Sciatic nerve (tissue), 2 donors: Measurements from ENCODE around the gene HAPLN1. TPM values are rescaled to one million over a fixed set of nuclear protein-coding genes. Genes with fewer than 3 reads are reported as not detected.
A peak's percentile ranks its signal among the peaks of the same experiment; 100 is the strongest.

ENCODE experiments used
- ATAC-seq: fragments of 200-7000 bp; cut with Tn5 transposase; one replicate; pipeline ENCODE4 v1.9.1; 2020; ENCODE audit warnings: mild to moderate bottlenecking, moderate library complexity
- DNase-seq: peaks from one replicate; pipeline ENCODE4 v3.0.0-alpha.2; 2020; ENCODE audit warnings: low spot score
- intact Hi-C: fragments of 100-400 bp; cut with DNase I; formaldehyde crosslinking; loops from one replicate; pipeline ENCODE4 v1.14.2; 2022
- total RNA-seq: library from RNA; stranded (reverse); fragmentation: NEBNext Ultra II Directional; extraction: Animal tissue kit (Norgen Biotek cat#: 25700); gene quantifications from one replicate; pipeline ENCODE4 v1.2.1, GENCODE V29; 2021
- donor health status: DM: no; HTN: no; CAD: no.
- donor health status: DM: no; HTN: no; CAD: no.

Gene HAPLN1
- total RNA-seq, 1 donor from 2014 or later: not detected

DNA sequence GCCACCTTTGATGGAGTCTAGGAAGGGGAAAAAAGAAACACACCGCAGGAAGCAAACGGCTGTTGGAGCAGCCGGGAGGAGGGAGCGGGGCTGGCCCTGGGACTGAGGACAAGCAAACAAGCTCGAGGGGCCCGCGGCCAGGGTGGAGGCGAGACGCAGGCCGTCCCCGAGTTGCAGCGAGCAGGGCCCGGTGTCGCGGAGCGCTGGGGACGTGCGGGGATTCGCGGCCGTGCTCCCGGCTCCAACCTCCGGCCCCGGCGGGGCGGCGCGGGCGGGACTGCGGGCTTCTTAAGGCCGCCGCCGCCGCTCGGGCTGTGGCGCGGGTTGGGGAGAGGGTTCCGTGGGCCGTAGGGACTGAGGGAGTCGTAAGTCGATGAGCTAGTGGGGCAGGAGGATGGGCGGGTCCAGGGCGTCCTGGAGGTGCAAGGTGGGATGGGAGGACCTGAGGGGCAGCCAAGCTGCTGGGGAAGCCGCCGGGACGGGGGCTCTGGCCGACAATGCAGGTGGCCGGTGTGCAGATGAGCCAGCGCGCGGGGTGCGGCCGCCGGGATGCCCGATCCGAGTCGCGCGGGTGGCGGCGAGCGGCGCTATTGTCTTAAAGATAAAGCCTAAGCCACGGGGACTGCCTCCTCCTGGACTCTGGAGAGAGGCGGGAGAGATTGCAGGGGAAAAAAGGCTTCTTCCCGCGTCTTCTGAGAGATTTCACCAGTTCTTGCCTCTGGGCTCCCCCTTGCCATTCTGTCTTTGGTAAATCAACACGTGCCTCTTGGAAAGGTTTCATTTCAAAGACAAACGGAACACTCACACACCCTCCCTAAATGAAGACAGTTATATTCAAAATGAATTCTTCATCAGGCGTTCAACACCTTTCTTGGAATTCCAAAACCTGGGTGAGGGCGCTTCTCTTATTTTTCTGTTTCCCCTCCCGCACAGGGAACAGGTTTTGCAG, 1.6 kb upstream of the HAPLN1 start:
- DNase-seq (peak; percentile 82), ATAC-seq (peak; percentile 86)
- intact Hi-C loops: no loop called here

DNA sequence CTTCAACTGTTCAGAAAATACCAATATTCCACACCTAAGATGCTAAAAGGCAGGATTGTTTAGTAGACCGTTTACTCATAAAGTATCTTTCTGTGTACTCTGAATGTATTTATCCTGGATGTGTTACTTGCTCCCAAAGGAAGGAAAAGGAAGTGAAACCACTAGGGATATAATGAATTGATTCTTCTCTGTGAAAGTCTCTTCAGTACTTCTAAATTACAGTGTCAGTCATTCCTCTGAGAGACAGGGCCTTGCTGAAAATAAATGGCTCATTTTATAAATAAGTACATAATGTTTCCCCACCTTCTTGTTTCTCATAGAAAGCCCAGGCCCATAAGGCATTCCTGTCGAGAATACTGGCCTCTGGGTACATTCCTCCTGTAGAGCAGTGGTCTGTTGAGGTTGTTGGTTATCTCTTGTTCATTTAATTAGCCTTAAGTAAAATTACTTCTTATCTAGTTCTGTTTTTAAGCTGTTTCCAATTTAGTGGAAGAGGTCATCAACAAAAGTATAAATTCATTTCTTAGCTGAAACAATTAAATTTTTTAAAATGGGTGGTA, 1.6 kb downstream of the HAPLN1 start:
- intact Hi-C loops: no loop called here
- no peak for DNase-seq
- ATAC-seq: no peak

DNA sequence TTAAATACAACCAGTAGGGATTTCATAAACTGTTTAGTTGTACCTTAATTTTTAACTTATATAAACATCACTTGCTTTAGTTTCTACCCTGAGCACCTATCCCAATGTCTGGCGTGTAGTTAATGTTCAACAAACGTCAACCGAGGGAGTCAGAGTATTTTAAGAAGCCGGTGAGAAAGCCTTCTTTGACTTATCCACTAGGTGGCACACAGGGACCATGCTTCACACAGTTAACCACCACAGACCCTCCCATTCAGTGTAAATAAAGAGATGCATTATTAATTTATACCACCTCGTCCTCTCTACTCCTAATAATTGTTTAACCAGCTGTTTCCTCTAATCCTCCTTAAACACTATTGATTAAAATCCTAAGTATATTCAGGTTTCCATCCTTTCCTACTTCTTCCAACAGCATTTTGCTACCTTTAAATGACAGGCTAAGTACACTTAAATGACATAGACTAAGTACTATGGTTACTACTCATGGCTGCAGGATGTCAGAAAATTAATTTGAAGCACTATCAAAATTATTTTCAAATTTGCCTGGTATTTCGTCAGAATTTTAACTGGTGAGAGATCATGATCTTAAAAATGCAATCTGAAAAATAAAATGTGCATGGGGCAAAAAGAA, 2.3 kb downstream of the HAPLN1 start:
- intact Hi-C loops: no loop called here
- DNase-seq (no peak), ATAC-seq (peak; percentile 68)

DNA sequence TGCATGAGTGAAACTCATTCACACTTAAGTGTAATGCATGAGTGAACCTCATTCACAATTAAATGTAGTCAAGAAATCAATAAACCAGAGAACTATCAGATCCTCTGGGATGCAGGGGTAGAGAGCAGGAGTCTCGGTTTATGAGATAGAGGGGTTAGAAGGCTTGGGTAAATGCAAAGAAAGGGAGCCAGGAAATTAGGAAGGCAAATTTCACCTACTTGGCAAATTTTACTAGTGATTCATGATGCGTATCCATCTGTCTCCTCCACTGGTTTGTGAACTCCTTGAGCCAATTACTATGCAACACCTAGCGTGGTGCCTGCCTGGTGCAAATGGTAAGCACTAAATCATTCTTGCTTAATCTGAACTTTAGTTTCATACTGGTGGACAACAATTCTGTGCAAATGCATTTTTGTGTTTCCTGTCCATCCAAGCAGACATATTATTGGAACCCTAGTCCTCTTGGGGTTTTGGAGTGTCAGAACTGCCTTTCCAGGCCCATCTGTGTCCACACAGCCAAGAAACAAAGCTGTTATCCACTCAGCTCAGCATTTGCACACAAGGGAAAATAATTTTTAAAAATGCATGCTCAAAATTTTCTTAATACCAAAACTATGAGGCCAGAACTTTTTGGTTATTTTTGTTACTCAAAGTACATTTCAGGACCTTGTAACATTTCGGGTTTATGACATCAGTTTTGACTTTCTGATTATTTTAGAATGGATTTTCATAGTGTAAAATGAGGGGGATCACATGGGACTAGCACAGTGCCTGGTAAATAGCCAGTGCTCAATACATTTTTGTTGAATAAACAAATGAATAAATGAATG, 5.2 kb downstream of the HAPLN1 start:
- intact Hi-C loops: no loop called here
- no peak for DNase-seq
- no peak for ATAC-seq

- no peak for DNase-seq
- intact Hi-C loops: no loop called here
These were observed 5.8 kb downstream of the HAPLN1 start for GRCh38 chr5:83714810-83715209.

DNA sequence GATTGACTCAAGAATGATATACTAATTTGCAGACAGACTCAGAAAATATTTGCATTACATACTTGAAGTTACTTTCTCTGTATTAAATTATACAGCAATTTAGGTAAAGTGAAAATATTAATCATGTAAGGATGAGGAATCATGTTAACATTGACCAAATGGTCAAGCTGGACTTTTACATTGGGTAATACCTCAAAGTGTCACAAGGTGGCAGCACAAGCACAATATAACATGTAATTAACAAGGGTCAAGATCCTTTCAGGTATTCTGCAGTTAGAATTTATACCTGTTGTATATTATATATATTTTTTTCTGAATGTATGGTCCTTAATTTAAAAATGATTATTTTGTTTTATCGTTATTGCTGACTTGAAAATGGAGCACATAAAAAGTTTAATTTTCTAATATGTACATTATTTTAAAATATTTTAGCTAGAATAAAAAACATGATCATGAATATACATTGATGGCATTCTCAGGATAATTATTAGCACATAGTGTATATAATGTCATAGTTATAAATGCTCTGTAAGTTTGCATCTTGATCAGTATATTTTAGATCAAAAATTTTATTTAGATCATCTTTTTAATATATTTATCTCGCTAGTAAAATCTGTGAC, 8.6 kb downstream of the HAPLN1 start:
- ATAC-seq (no peak), DNase-seq (no peak)
- intact Hi-C loops: no loop called here

More at GRCh38 chr5:83714810-83715209, 5.8 kb downstream of the HAPLN1 start:
- ATAC-seq: no peak

- intact Hi-C loops: no loop called here
- DNase-seq: no peak
- ATAC-seq: no peak
These were observed 10.7 kb downstream of the HAPLN1 start for GRCh38 chr5:83709973-83710372.

DNA sequence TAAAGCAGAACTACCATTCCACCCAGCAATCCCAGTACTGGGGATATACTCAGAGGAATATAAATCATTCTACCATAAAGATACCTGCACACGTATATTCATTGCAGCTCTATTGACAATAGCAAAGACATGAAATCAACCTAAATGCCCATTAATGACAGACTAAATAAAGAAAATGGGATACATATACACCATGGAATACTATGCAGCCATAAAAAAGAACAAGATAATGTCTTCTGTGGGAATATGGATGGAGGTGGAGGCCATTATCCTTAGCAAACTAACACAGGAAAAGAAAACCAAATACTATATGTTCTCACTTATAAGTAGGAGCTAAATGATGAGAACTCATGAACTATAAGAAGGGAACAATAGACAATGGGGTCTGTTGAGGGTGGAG, 12.5 kb downstream of the HAPLN1 start:
- intact Hi-C loops: no loop called here
- ATAC-seq: no peak
- no peak for DNase-seq

DNA sequence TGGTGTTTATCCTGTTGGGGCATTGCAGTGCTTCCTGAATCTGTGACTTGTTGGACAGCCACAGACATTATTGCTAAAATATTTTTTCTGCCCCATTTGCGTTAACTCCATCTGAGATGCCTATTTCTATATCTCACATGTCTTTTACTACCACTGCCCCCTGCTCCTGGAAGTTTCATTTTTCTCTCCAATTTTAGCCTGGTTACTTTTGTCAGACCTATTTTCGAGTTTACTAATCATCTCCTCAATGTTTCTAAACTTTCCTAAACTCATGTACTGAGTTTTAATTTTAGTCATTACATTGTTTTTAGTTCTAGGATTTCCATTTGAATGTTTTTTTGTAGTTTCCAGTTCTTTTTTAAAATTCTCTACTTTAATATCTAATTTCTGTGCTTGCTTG, 17.6 kb downstream of the HAPLN1 start:
- intact Hi-C loops: no loop called here
- ATAC-seq (no peak), DNase-seq (no peak)

GRCh38 chr5:83701886-83702285, 18.8 kb downstream of the HAPLN1 start:
- DNase-seq (no peak), ATAC-seq (no peak)
- intact Hi-C loops: no loop called here

- DNase-seq (no peak), ATAC-seq (no peak)
- intact Hi-C loops: no loop called here
These were observed 30.8 kb downstream of the HAPLN1 start for GRCh38 chr5:83689881-83690280.

- intact Hi-C loops: no loop called here
- DNase-seq (no peak), ATAC-seq (no peak)
These were observed 32.4 kb downstream of the HAPLN1 start for GRCh38 chr5:83688281-83688680.

DNA sequence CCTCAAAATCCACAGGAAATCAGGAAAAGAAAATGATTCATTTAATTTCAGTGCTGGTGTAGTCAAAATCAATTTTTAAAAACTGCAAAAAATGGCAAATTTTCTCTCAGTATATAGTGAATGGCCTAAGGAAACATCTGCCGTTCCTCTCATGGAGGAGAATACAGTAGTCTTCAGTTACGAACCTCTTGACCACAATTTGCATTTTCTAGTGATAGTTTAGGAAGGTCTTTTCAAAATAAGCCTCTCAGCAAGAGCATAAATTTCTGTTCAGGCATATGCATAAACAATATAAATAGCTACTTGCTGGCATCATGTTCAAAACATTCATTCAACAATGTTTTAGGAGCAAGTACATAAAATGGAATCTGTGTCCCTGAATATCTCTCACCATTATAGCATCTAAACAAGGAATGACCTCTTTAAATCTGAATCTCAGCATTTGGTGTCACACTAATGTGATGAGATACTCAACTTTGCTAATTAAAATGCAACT, 33.5 kb downstream of the HAPLN1 start:
- intact Hi-C loops: no loop called here
- ATAC-seq (no peak), DNase-seq (no peak)

GRCh38 chr5:83686251-83686650, 34.4 kb downstream of the HAPLN1 start:
- intact Hi-C loops: no loop called here

GRCh38 chr5:83683836-83684235, 36.8 kb downstream of the HAPLN1 start:
- DNase-seq: no peak
- intact Hi-C loops: no loop called here
- no peak for ATAC-seq

More at GRCh38 chr5:83686251-83686650, 34.4 kb downstream of the HAPLN1 start:
- no peak for ATAC-seq
- no peak for DNase-seq

GRCh38 chr5:83672646-83673045, 48.0 kb downstream of the HAPLN1 start:
- DNase-seq: no peak
- ATAC-seq: no peak
- intact Hi-C loops: no loop called here

DNA sequence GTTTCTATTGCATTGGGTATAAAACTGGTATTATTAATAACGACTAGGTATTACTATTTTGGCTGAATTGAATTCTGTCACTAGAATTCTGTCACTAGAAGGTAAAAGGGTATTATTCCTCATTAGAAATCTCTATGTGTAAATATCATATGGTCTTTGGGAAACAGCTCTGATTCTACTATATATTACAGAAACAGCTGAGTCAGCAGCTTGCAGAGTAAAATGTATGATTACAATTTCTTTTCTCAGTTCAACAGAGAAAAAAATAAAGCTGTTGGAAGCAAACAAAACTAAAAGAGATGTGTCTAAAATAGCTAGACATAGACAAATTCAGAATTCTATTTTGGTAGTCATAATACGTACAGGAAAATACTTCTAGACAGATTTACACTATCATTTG, 48.5 kb downstream of the HAPLN1 start:
- no peak for DNase-seq
- intact Hi-C loops: no loop called here
- no peak for ATAC-seq

- intact Hi-C loops: no loop called here
- no peak for DNase-seq
- ATAC-seq: no peak
These were observed 55.0 kb downstream of the HAPLN1 start for GRCh38 chr5:83665631-83666030.

DNA sequence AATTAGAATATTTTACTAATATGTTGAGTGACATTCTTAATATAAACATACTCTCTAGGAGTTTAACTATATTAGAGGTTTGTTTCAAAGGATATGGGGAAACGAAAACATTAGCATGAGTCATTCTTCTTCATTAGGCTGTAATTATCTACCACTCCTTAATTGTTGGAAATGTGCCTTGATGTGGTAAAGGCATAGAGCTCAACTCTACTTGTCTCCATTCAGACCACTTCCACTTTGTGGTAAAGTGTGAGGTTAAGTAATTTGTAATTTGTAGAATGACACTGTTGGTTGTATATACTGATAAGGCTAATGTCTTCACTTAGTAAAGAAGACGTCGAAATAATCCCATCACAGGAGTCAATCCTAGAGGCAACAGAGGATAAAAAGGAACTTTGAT, 58.1 kb downstream of the HAPLN1 start:
- intact Hi-C loops: no loop called here
- ATAC-seq (no peak), DNase-seq (no peak)
